ENCODE measurements around the gene PIGX. TPM values are rescaled to one million over a fixed set of nuclear protein-coding genes. Genes with fewer than 3 reads are reported as not detected.
A peak's percentile ranks its signal among the peaks of the same experiment; 100 is the strongest.

PIGX gene
- total and polyA plus RNA-seq, 5 experiments from 2014 or later: 15.6 to 32.6 (median 28.9) TPM

DNA sequence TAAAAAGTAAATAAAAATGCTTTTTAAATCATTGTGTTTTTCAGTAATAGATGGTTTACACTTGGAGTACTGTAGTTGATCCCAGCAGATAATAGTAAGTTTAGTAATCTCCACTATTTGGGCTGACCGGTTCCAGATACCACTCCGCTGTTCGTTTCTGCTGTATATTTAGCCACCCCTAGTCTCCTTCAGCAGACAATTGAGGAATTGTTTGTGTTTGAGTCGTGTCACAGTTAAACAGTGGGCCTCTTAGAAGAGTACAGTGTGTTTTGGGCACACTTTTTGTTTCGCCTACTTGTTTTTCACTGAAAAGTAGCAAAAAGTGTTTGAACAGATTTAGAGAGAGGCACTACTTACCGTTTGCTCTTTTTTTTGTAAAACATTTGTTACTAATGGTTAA, 60.7 kb downstream of the PIGX start:
- Mint-ChIP-seq H3K27me3 (no peaks in the 10 kb centered on the region), H3K36me3 (peaks cover 0 to 37% (median 8%) of the 10 kb centered on the region in 3 donors), H3K4me1 (peaks cover 37 to 82% (median 70%) of the 10 kb centered on the region in 4 donors), H3K4me3 (peak overlapping the region in 2 of 10 donors; percentile 2 to 24), H3K9me3 (no peaks in the 10 kb centered on the region), H3K27ac (peak overlapping the region in 4 of 10 donors; percentile 33 to 84 (median 42))
- POLR2A ChIA-PET: no interaction called here
- no peak for ATAC-seq
- DNase-seq: no peak

DNA sequence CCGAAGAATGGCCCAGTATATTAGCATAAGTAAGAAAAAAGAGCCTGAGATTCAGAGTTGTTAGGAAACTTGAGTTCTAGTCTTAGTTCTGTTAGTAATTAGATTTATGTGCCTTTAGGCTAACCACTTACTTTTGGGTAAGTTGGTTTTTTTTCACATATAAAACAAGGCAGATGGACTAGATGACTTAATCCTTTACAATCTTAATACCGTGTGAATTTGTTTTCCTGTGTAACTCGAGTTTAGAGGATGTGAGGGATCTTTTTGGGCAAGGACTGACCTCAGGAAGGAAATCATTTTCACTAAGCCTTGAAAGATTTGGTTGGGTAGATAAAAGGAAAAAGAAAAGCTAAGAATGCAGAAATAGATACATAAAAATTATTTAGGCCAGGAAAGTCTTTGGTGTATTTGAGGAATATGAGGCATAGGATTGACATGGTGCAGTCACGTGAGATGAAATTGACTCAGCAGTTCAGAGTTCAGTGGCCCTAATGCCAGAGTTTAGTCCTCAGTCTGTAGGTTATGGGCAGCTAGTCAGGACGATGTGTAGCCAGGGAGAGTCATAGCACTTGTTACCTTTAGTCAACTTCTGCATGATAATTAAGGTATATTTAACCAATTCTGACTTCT, 62.1 kb downstream of the PIGX start:
- Mint-ChIP-seq H3K36me3 (peaks cover 0 to 32% (median 9%) of the 10 kb centered on the region in 3 donors), H3K4me3 (peak overlapping the region in 8 of 10 donors; percentile 7 to 53 (median 28)), H3K27me3 (no peaks in the 10 kb centered on the region), H3K27ac (peak overlapping the region; percentile 5 to 84 (median 34)), H3K4me1 (peaks cover 41 to 89% (median 80%) of the 10 kb centered on the region in 4 donors), H3K9me3 (no peaks in the 10 kb centered on the region)
- POLR2A ChIA-PET: no interaction called here
- ATAC-seq (no peak), DNase-seq (no peak)

- DNase-seq (no peak), ATAC-seq (no peak)
- Mint-ChIP-seq H3K4me3 (peak overlapping the region in 5 of 10 donors; percentile 7 to 45 (median 25)), H3K4me1 (peaks cover 40 to 88% (median 83%) of the 10 kb centered on the region in 4 donors), H3K27ac (peak overlapping the region in 6 of 10 donors; percentile 7 to 84 (median 40)), H3K9me3 (peaks cover 0 to 3% (median 0%) of the 10 kb centered on the region in 9 donors), H3K27me3 (no peaks in the 10 kb centered on the region), H3K36me3 (peaks cover 2 to 32% (median 15%) of the 10 kb centered on the region in 3 donors)
- POLR2A ChIA-PET: no interaction called here
Observed at GRCh38 chr3:196774848-196775422, 62.8 kb downstream of the PIGX start.

DNA sequence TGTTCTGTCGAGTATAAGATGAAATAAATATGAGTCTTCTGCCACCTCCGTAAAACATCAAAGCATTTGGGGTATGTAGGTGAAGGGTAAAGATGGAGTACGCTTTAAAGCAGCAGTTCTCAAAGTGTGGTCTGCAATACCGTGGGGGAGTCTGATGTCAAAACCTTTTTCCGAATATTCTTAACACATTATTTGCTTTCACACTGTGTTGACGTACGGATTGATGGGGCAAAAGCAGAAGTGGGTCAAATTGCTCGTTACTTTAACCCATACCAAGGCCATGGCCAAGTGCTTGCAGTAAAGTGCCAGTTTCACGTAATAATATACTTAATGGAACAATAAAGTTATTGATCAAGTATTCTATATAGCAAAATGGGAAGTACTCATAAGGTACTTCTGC, 63.8 kb downstream of the PIGX start:
- no peak for ATAC-seq
- peak overlapping the region in 5 of 10 donors; percentile 1 to 57 (median 18) for H3K4me3 Mint-ChIP-seq
- DNase-seq: no peak
- no peaks in the 10 kb centered on the region for H3K27me3 Mint-ChIP-seq
- H3K4me1 Mint-ChIP-seq: peaks cover 42 to 86% (median 83%) of the 10 kb centered on the region in 4 donors
- peak overlapping the region in 4 of 10 donors; percentile 1 to 72 (median 48) for H3K27ac Mint-ChIP-seq
- H3K9me3 Mint-ChIP-seq: peaks cover 0 to 6% (median 0%) of the 10 kb centered on the region in 9 donors
- POLR2A ChIA-PET: no interaction called here
- H3K36me3 Mint-ChIP-seq: peaks cover 6 to 36% (median 20%) of the 10 kb centered on the region in 3 donors

- POLR2A ChIA-PET: no interaction called here
- Mint-ChIP-seq H3K27me3 (no peaks in the 10 kb centered on the region), H3K36me3 (peaks cover 6 to 38% (median 21%) of the 10 kb centered on the region in 3 donors), H3K4me1 (peaks cover 34 to 78% (median 69%) of the 10 kb centered on the region in 4 donors), H3K9me3 (peaks cover 0 to 6% (median 0%) of the 10 kb centered on the region in 9 donors), H3K27ac (peak overlapping the region in 3 of 10 donors; percentile 2 to 15 (median 4)), H3K4me3 (no peak overlapping the region)
- DNase-seq: no peak
- no peak for ATAC-seq
Observed at GRCh38 chr3:196777836-196778235, 65.7 kb downstream of the PIGX start.

- Mint-ChIP-seq H3K4me3 (no peak overlapping the region), H3K9me3 (peaks cover 0 to 6% (median 0%) of the 10 kb centered on the region in 9 donors), H3K36me3 (peaks cover 6 to 47% (median 28%) of the 10 kb centered on the region in 3 donors)
Observed at GRCh38 chr3:196778755-196779154, 66.6 kb downstream of the PIGX start.

DNA sequence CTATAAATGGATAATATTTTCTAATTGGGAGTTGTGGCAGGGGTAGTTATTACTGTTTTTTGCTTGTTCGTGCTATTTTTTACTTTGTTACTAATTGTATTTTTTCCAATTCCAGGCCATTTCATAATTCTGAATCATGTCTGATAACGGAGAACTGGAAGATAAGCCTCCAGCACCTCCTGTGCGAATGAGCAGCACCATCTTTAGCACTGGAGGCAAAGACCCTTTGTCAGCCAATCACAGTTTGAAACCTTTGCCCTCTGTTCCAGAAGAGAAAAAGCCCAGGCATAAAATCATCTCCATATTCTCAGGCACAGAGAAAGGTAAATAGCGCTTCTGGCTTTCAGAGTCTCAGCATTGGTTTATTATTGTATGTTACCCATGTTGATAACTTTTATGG, 70.3 kb downstream of the PIGX start:
- H3K4me1 Mint-ChIP-seq: peaks cover 20 to 50% (median 46%) of the 10 kb centered on the region in 4 donors
- ATAC-seq (no peak), DNase-seq (no peak)
- POLR2A ChIA-PET: no interaction called here
- H3K4me3 Mint-ChIP-seq: no peak overlapping the region
- no peaks in the 10 kb centered on the region for H3K27me3 Mint-ChIP-seq
- peaks cover 0 to 6% (median 0%) of the 10 kb centered on the region in 9 donors for H3K9me3 Mint-ChIP-seq
- peaks cover 13 to 61% (median 43%) of the 10 kb centered on the region in 3 donors for H3K36me3 Mint-ChIP-seq
- H3K27ac Mint-ChIP-seq: peak overlapping the region in 2 of 10 donors; percentile 39 to 73

More at GRCh38 chr3:196778755-196779154, 66.6 kb downstream of the PIGX start:
- H3K27ac Mint-ChIP-seq: peak overlapping the region in 6 of 10 donors; percentile 12 to 82 (median 48)
- H3K27me3 Mint-ChIP-seq: no peaks in the 10 kb centered on the region
- POLR2A ChIA-PET: no interaction called here
- DNase-seq (no peak), ATAC-seq (no peak)
- peaks cover 30 to 75% (median 61%) of the 10 kb centered on the region in 4 donors for H3K4me1 Mint-ChIP-seq

Other genes with a start within 250 kb of the PIGX start
- gene RNF168, start 208.6 kb upstream of the PIGX start, total RNA-seq: 10 to 100 TPM; 56.0 to 56.5 TPM
- 1 to 10 TPM; 7.7 to 9.2 (median 8.4) TPM for gene RNF168, start 208.6 kb upstream of the PIGX start, polyA plus RNA-seq
- not detected for gene SMCO1, start 197.0 kb upstream of the PIGX start, total RNA-seq
- gene SMCO1, start 197.0 kb upstream of the PIGX start, polyA plus RNA-seq: not detected
- gene WDR53, start 143.8 kb upstream of the PIGX start, total RNA-seq: 10 to 100 TPM; 19.4 to 23.0 TPM
- 10 to 100 TPM; 11.8 to 17.4 (median 12.6) TPM for gene WDR53, start 143.8 kb upstream of the PIGX start, polyA plus RNA-seq
- gene FBXO45, start 143.7 kb upstream of the PIGX start, total RNA-seq: 1 to 10 TPM; 4.3 to 4.7 TPM
- gene FBXO45, start 143.7 kb upstream of the PIGX start, polyA plus RNA-seq: 1 to 10 TPM; 1.7 to 2.9 (median 2.8) TPM
- gene NRROS, start 72.7 kb upstream of the PIGX start, total RNA-seq: 1 to 10 TPM; 3.4 to 4.1 TPM
- under 1 TPM; 0.29 to 0.92 (median 0.87) TPM for gene NRROS, start 72.7 kb upstream of the PIGX start, polyA plus RNA-seq
- 1 to 10 TPM; 4.6 to 5.1 TPM for gene CEP19, start 127 bp upstream of the PIGX start, total RNA-seq
- gene CEP19, start 127 bp upstream of the PIGX start, polyA plus RNA-seq: 1 to 10 TPM; 4.4 to 6.9 (median 4.6) TPM
- 10 to 100 TPM; 76.6 to 81.0 TPM for gene PAK2, start 27.5 kb downstream of the PIGX start, total RNA-seq
- 10 to 100 TPM; 28.4 to 30.3 (median 30.1) TPM for gene PAK2, start 27.5 kb downstream of the PIGX start, polyA plus RNA-seq
- 10 to 100 TPM; 42.4 to 43.2 TPM for gene SENP5, start 155.5 kb downstream of the PIGX start, total RNA-seq
- 1 to 10 TPM; 5.4 to 8.2 (median 8.0) TPM for gene SENP5, start 155.5 kb downstream of the PIGX start, polyA plus RNA-seq
- gene NCBP2, start 230.2 kb downstream of the PIGX start, total RNA-seq: 10 to 100 TPM; 80.5 to 86.4 TPM
- gene NCBP2, start 230.2 kb downstream of the PIGX start, polyA plus RNA-seq: 10 to 100 TPM; 54.9 to 87.0 (median 70.8) TPM